Thymus (tissue), 11 donors: ENCODE data around the gene ZNG1A. TPM values are rescaled to one million over a fixed set of nuclear protein-coding genes. Genes with fewer than 3 reads are reported as not detected.
"Not testable (repeated sequence)": the region's sequence is repeated elsewhere in the genome, so short reads cannot be mapped to it uniquely, and the experiment has no call there.

ENCODE experiments used
- DNase-seq, 9 donors: peaks; one replicate each; pipeline ENCODE4 v3.0.0-alpha.2; 2013; ENCODE audit warnings: low spot score in 9 of 9, low read depth in 6 of 9, missing footprints in 1 of 9
- H3K27ac ChIP-seq, 2 donors: one replicate each; pipeline ENCODE4 v1.5.1; 2013; ENCODE audit warnings: control low read depth in 1 of 2, low read depth in 1 of 2, low read length in 1 of 2, mild to moderate bottlenecking in 1 of 2, moderate library complexity in 1 of 2
- H3K27me3 ChIP-seq, 2 donors: one replicate each; pipeline ENCODE4 v1.5.1; 2013; ENCODE audit warnings: low read length in 1 of 2; ENCODE audit not compliant: control insufficient read depth in 2 of 2, insufficient read depth in 1 of 2
- H3K36me3 ChIP-seq, 2 donors: one replicate each; pipeline ENCODE4 v1.5.1; 2013; ENCODE audit warnings: low read length in 1 of 2, mild to moderate bottlenecking in 1 of 2, moderate library complexity in 1 of 2; ENCODE audit not compliant: control insufficient read depth in 2 of 2, insufficient read depth in 2 of 2
- H3K4me1 ChIP-seq, 2 donors: one replicate each; pipeline ENCODE4 v1.5.1; 2013; ENCODE audit warnings: low read length in 2 of 2; ENCODE audit not compliant: control insufficient read depth in 2 of 2, insufficient read depth in 2 of 2
- H3K4me3 ChIP-seq, 2 donors: one replicate each; pipeline ENCODE4 v1.5.1; 2013; ENCODE audit warnings: low read length in 2 of 2, control low read depth in 1 of 2, mild to moderate bottlenecking in 1 of 2
- H3K9me3 ChIP-seq, 2 donors: one replicate each; pipeline ENCODE4 v1.5.1; 2013; ENCODE audit warnings: low read length in 1 of 2, mild to moderate bottlenecking in 1 of 2; ENCODE audit not compliant: control insufficient read depth in 2 of 2, insufficient read depth in 1 of 2
- WGBS: extraction: QIAGEN DNeasy Blood & Tissue Kit; methylation state at CpG from one replicate; pipeline ENCODE4 v1.1.7; 2013; 5-methylcytosine and 5-hydroxymethylcytosine counted together
- polyA plus RNA-seq: library from polyadenylated mRNA; stranded (reverse); fragments of 200-250 nt; gene quantifications from one replicate; pipeline ENCODE4 v1.2.3, GENCODE V29; 2013
- total RNA-seq: library from RNA; stranded (reverse); fragments of 120-200 nt; gene quantifications from one replicate; pipeline ENCODE4 v1.2.4, GENCODE V29; 2013
- donor health status: healthy.

Gene ZNG1A
- total and polyA plus RNA-seq, 2 donors: 36.2 to 58.4 TPM

DNA sequence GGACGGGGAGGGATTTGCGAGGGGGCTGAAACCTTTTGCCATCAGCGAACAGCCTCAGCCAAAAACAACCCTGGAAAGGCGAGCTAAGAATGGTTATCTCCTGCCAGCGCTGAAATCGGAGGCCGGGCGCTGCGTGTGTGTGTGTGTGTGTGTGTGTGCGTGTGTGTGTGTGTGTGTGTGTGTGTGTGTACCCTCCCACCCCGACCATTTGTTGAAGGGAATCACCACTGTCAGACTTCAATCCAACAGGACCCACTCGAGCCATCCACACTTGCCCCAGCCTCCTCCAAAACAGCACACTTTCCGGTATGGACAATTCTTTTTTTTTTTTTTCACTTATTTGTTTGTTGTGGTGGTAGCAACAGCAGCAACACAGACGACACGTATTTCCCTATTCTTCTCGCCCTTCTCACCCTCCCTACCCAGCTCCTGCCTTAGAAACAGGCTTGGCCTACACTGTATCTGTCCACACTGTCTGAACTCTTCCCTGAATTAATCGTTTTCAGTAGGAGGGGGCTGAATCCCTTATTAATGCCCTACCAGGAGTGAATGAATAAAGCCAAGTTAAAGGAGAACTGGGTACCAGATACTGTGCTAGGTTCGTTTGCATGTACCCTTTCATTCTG, 104.8 kb downstream of the ZNG1A start:
- DNase-seq: peak in 1 of 9 donors; percentile 0
- peak overlapping the region; percentile 22 to 57 for H3K4me3 ChIP-seq
- not testable (repeated sequence) for H3K4me1 ChIP-seq, H3K9me3 ChIP-seq, H3K36me3 ChIP-seq, H3K27ac ChIP-seq
- 37% methylated on average over 18 of the region's 18 CpGs for WGBS
- peaks cover 2 to 18% of the 10 kb centered on the region in 2 donors for H3K27me3 ChIP-seq

GRCh38 chr9:73076-73899, 105.6 kb downstream of the ZNG1A start:
- H3K9me3 ChIP-seq, H3K36me3 ChIP-seq, H3K4me1 ChIP-seq, H3K27ac ChIP-seq: not testable (repeated sequence)
- 1% methylated on average over 99 of the region's 109 CpGs for WGBS
- peak in 3 of 9 donors; percentile 2 to 49 (median 30) for DNase-seq
- Histone ChIP-seq H3K4me3 (peak overlapping the region; percentile 22 to 57), H3K27me3 (peaks cover 2 to 18% of the 10 kb centered on the region in 2 donors)

Other genes starting within 250 kb of the ZNG1A start
- gene WASHC1, start 149.6 kb downstream of the ZNG1A start, total RNA-seq: 14.0 TPM
- gene WASHC1, start 149.6 kb downstream of the ZNG1A start, polyA plus RNA-seq: 70.1 TPM
- gene FOXD4, start 60.6 kb downstream of the ZNG1A start, total RNA-seq: 0.38 TPM
- gene FOXD4, start 60.6 kb downstream of the ZNG1A start, polyA plus RNA-seq: 0.82 TPM
- gene DOCK8, start 35.8 kb upstream of the ZNG1A start, total RNA-seq: 54.5 TPM
- gene DOCK8, start 35.8 kb upstream of the ZNG1A start, polyA plus RNA-seq: 60.4 TPM